ENCODE results near the gene STAU1. TPM values are rescaled to one million over a fixed set of nuclear protein-coding genes. Genes with fewer than 3 reads are reported as not detected.
A peak's percentile ranks its signal among the peaks of the same experiment; 100 is the strongest.
"Not testable (repeated sequence)": the region's sequence is repeated elsewhere in the genome, so short reads cannot be mapped to it uniquely, and the experiment has no call there.

Gene STAU1
- total RNA-seq, 4 donors from 2014 or later, result 51.4 to 65.6 (median 58.7) TPM

DNA sequence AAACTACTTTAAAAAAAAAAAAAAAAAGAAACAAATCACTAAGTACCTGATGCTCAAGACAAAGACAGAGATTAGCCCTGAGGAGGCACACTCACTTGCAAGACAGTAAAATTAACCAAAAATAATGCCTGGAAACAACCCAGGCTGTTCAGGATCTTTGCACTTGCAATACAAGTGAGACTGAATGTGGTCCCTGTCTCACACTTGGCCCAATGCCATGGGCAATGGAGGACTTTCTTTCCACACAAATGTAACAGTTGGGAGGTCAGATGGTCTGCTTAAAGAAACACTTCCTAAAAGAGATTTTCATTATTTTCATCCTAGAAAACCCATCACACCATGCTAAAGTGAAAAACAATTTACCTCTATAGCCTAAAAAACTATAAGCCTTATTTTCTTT, 16.2 kb downstream of the STAU1 start:
- Histone ChIP-seq H3K9me3 (no peaks in the 10 kb centered on the region), H3K27ac (no peak overlapping the region), H3K36me3 (peaks cover 0 to 25% (median 0%) of the 10 kb centered on the region in 3 donors), H3K27me3 (no peaks in the 10 kb centered on the region), H3K4me1 (peaks cover 8 to 24% (median 11%) of the 10 kb centered on the region in 3 donors), H3K4me3 (no peak overlapping the region)
- TF ChIP-seq, protein P1, sequence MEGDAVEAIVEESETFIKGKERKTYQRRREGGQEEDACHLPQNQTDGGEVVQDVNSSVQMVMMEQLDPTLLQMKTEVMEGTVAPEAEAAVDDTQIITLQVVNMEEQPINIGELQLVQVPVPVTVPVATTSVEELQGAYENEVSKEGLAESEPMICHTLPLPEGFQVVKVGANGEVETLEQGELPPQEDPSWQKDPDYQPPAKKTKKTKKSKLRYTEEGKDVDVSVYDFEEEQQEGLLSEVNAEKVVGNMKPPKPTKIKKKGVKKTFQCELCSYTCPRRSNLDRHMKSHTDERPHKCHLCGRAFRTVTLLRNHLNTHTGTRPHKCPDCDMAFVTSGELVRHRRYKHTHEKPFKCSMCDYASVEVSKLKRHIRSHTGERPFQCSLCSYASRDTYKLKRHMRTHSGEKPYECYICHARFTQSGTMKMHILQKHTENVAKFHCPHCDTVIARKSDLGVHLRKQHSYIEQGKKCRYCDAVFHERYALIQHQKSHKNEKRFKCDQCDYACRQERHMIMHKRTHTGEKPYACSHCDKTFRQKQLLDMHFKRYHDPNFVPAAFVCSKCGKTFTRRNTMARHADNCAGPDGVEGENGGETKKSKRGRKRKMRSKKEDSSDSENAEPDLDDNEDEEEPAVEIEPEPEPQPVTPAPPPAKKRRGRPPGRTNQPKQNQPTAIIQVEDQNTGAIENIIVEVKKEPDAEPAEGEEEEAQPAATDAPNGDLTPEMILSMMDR (IDR thresholded peaks at IDR 0.05), result no peak
- TF ChIP-seq POLR2A (IDR thresholded peaks at IDR 0.05), result no peak
- intact Hi-C loops (cut with DNase I), result no loop called here
- no peak for DNase-seq

DNA sequence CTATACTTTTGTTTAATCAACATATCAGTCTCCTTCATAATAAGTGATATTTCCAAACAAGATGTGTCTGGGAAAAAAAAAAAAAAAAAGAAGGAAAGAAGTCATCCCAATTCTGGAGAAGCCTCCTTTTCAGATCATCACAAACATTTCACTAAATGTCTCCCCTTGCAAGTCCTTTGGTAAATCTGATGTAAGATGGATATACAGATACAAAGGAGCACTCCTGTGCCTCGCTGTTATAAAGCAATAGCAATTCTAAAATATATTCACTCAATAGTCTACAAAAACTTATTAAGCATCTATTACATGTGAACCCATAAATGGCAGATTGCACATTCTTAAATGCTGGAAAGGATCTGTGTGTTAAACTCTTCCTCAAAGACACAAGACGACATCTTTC, 17.4 kb downstream of the STAU1 start:
- Histone ChIP-seq H3K27me3 (no peaks in the 10 kb centered on the region), H3K4me3 (no peak overlapping the region), H3K36me3 (peaks cover 0 to 33% (median 0%) of the 10 kb centered on the region in 3 donors), H3K9me3 (no peaks in the 10 kb centered on the region), H3K27ac (no peak overlapping the region), H3K4me1 (peaks cover 8 to 30% (median 14%) of the 10 kb centered on the region in 3 donors)
- TF ChIP-seq, protein P1 (IDR thresholded peaks at IDR 0.05), result no peak
- no peak for TF ChIP-seq POLR2A (IDR thresholded peaks at IDR 0.05)
- no peak for DNase-seq
- WGBS, 2 donors, result 93 to 98% methylated on average over 2 of the region's 2 CpGs
- intact Hi-C loops (cut with DNase I), result no loop called here

DNA sequence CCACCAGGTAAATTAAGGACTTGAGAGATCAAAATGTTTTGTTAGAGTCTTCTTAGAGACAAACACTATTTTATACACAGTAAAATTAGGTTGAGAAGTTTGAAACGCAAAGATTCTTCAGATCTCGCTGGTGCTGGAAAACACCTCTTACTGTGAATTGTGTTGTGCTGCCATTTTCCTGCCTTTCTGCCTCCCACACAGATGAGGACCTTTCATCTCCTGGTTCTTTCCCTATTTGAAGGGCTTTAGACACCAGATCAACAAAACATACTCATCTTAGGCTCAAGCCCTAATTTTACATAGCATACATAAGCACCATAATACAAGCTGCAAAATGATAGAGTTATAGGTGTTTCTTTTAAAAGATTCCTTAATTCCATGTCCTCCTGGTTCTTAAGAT, 18.6 kb downstream of the STAU1 start:
- 50 to 59% methylated on average over 2 of the region's 2 CpGs for WGBS, 2 donors
- H3K4me1 ChIP-seq, result peaks cover 8 to 30% (median 14%) of the 10 kb centered on the region in 3 donors
- no peak for DNase-seq
- no peak overlapping the region for H3K27ac ChIP-seq
- TF ChIP-seq, protein P1 (IDR thresholded peaks at IDR 0.05), result no peak
- TF ChIP-seq POLR2A (IDR thresholded peaks at IDR 0.05), result no peak
- intact Hi-C loops (cut with DNase I), result no loop called here
- no peaks in the 10 kb centered on the region for H3K9me3 ChIP-seq
- no peak overlapping the region for H3K4me3 ChIP-seq
- no peaks in the 10 kb centered on the region for H3K27me3 ChIP-seq
- H3K36me3 ChIP-seq, result peaks cover 0 to 44% (median 0%) of the 10 kb centered on the region in 3 donors

DNA sequence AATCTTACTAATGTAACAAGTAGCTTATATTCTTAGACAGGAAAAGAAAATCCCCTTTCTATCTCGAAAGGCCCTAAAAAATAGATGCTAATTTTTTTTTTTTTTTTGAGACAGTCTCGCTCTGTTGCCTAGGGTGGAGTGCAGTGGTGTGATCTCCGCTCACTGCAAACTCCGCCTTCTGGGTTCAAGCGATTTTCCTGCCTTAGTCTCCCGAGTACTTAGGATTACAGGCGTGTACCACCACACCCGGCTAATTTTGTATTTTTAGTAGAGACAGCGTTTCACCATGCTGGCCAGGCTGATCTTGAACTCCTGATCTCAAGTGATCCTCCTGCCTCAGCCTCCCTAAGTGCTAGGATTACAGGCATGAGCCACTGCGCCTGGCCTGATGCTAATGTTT, 19.3 kb downstream of the STAU1 start:
- H3K36me3 ChIP-seq, result peaks cover 0 to 51% (median 0%) of the 10 kb centered on the region in 3 donors
- peaks cover 8 to 30% (median 14%) of the 10 kb centered on the region in 3 donors for H3K4me1 ChIP-seq
- DNase-seq; H3K4me3 ChIP-seq; H3K27me3 ChIP-seq; H3K9me3 ChIP-seq; intact Hi-C loops (cut with DNase I); H3K27ac ChIP-seq: not testable (repeated sequence)
- 80 to 91% methylated on average over 9 to 10 of the region's 10 CpGs for WGBS, 2 donors

DNA sequence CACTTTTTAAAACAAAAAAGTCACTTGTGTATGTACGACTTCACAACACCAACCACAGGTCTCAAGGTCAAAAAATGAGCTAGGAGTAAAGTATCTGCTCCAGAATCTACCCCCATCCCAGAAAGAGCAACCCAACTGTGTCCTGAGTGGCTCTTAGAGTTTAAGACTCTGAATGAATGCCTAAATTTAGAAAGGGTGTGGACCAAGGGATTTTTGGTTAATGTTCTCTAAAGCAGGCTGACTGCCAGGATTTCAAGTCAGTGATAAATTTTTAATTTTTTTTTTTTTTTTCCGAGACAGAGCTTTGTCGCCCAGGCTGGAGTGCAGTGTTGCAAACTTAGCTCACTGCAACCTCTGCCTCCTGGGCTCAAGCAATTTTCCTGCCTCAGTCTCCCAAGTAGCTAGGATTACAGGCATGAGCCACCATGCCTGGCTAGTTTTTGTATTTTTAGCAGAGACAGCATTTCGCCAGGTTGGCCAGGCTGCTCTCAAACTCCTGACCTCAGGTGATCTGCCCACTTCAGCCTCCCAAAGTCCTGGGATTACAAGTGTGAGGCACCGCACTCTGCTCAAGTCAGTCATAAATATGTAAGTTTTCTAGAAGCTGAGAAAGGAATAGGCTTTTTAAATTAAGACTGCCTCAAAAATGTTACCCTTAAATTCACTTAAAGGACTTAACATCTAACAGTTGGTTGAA, 20.2 kb downstream of the STAU1 start:
- H3K36me3 ChIP-seq, result peaks cover 0 to 50% (median 0%) of the 10 kb centered on the region in 3 donors
- no peak for DNase-seq
- WGBS, 2 donors, result 46 to 53% methylated on average over 5 of the region's 5 CpGs
- H3K27ac ChIP-seq, result peak overlapping the region in 2 of 4 donors; percentile 15 to 20
- no peaks in the 10 kb centered on the region for H3K9me3 ChIP-seq
- H3K4me3 ChIP-seq, result no peak overlapping the region
- peaks cover 8 to 30% (median 14%) of the 10 kb centered on the region in 3 donors for H3K4me1 ChIP-seq
- TF ChIP-seq, protein P1 (IDR thresholded peaks at IDR 0.05), result no peak
- no peak for TF ChIP-seq POLR2A (IDR thresholded peaks at IDR 0.05)
- H3K27me3 ChIP-seq, result no peaks in the 10 kb centered on the region
- intact Hi-C loops (cut with DNase I), result no loop called here
